ENCODE results near the gene DAP.

DNA sequence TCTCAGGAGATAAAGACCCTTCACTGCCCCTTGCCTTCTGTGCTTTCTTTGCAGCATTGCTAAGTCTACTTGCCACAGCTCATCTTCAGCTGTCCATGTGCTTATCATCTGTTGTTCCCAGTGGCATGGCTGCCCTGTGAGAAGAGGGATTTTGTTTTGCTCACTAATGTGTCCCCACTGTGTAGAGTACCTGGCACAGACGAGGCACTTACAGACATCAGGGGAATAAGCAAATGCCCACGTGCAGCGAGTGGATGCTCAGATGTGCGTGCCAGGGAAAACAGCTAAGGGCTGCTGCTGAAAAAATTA is 31.0 kb downstream of the DAP start:
- TF ChIP-seq, protein P1, sequence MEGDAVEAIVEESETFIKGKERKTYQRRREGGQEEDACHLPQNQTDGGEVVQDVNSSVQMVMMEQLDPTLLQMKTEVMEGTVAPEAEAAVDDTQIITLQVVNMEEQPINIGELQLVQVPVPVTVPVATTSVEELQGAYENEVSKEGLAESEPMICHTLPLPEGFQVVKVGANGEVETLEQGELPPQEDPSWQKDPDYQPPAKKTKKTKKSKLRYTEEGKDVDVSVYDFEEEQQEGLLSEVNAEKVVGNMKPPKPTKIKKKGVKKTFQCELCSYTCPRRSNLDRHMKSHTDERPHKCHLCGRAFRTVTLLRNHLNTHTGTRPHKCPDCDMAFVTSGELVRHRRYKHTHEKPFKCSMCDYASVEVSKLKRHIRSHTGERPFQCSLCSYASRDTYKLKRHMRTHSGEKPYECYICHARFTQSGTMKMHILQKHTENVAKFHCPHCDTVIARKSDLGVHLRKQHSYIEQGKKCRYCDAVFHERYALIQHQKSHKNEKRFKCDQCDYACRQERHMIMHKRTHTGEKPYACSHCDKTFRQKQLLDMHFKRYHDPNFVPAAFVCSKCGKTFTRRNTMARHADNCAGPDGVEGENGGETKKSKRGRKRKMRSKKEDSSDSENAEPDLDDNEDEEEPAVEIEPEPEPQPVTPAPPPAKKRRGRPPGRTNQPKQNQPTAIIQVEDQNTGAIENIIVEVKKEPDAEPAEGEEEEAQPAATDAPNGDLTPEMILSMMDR (conservative IDR thresholded peaks at IDR 0.05 in 1 of 2, IDR thresholded peaks at IDR 0.05 in 1 of 2; ENCODE audit: low read depth in 1 of 2, low read length in 2 of 2), result no peak
- no peak for TF ChIP-seq EZH2 (IDR thresholded peaks at IDR 0.05; ENCODE audit: low read length, missing control alignments)

Measured in fibroblast of lung (primary cell).